Gastroesophageal sphincter (tissue), 4 donors: Measurements from ENCODE around the gene VTI1A. TPM values are rescaled to one million over a fixed set of nuclear protein-coding genes. Genes with fewer than 3 reads are reported as not detected.

Experiments used
- ATAC-seq: fragments of 150-250 bp; one replicate; pipeline ENCODE4 v1.9.1; 2016; ENCODE audit warnings: mild to moderate bottlenecking, moderate library complexity
- H3K27ac ChIP-seq, 4 donors: fragments of 200-600 bp; sonication (generic) in 3 of 4; 1 replicate in 3 of 4; 2 replicates in 1 of 4; pipeline ENCODE4 v1.5.1; 2016 to 2019
- H3K27me3 ChIP-seq: fragments of 200-600 bp; sonication (generic); one replicate; pipeline ENCODE4 v1.5.1; 2019
- H3K36me3 ChIP-seq, 2 donors: fragments of 200-600 bp; sonication (generic); one replicate each; pipeline ENCODE4 v1.5.1; 2019; ENCODE audit warnings: control low read depth in 1 of 2
- H3K4me1 ChIP-seq, 3 donors: fragments of 200-600 bp; sonication (generic); 1 replicate in 2 of 3; 2 replicates in 1 of 3; pipeline ENCODE4 v1.5.1; 2016 to 2019; ENCODE audit warnings: control low read depth in 2 of 3
- H3K4me3 ChIP-seq, 2 donors: fragments of 200-600 bp; sonication (generic); one replicate each; pipeline ENCODE4 v1.5.1; 2019; ENCODE audit warnings: mild to moderate bottlenecking in 1 of 2, moderate library complexity in 1 of 2
- H3K9me3 ChIP-seq, 3 donors: fragments of 200-600 bp; sonication (generic); one replicate each; pipeline ENCODE4 v1.5.1; 2017 to 2019; ENCODE audit warnings: control low read depth in 2 of 3
- EP300 ChIP-seq: sonication (generic); formaldehyde crosslinking; IDR thresholded peaks from one replicate; pipeline ENCODE4 v1.6.1; 2017; ENCODE audit warnings: antibody characterized with exemption, mild to moderate bottlenecking
- POLR2A ChIP-seq, 2 donors: fragments of 450-650 bp; IDR thresholded peaks; one replicate each; pipeline ENCODE4 v1.6.1; 2017; ENCODE audit warnings: antibody characterized with exemption in 2 of 2, mild to moderate bottlenecking in 2 of 2, moderate library complexity in 1 of 2
- POLR2AphosphoS5 ChIP-seq: sonication (generic); formaldehyde crosslinking; IDR thresholded peaks from one replicate; pipeline ENCODE4 v1.6.1; 2017; ENCODE audit warnings: antibody characterized with exemption
- WGBS, 2 donors: methylation state at CpG; one replicate each; pipeline ENCODE4 v1.1.5; 2018; ENCODE audit warnings: low coverage in 1 of 2; 5-methylcytosine and 5-hydroxymethylcytosine counted together
- total RNA-seq, 4 donors: library from RNA; depleted of rRNA; stranded (reverse); fragments of >200 nt; gene quantifications; one replicate each; pipeline ENCODE4 v1.1.0, GENCODE V29; 2016
- TF ChIP-seq, protein P1 (sequence below), 4 experiments: fragments of 200-600 bp in 2 of 4; fragments of 450-650 bp in 2 of 4; sonication (generic) in 1 of 4; IDR thresholded peaks; one replicate each; pipeline ENCODE4 v1.5.1; 2017 to 2019; ENCODE audit warnings: antibody characterized with exemption in 4 of 4, mild to moderate bottlenecking in 2 of 4, moderate library complexity in 2 of 4

VTI1A gene
- total RNA-seq, 4 donors from 2014 or later: 19.6 to 81.9 (median 43.1) TPM

GRCh38 chr10:112558476-112559142 lies 111.6 kb downstream of the VTI1A start:
- H3K4me3 ChIP-seq: no peak overlapping the region
- TF ChIP-seq POLR2A (IDR thresholded peaks at IDR 0.05): no peak
- no peak for TF ChIP-seq POLR2AphosphoS5
- no peak for TF ChIP-seq EP300
- TF ChIP-seq, protein P1, sequence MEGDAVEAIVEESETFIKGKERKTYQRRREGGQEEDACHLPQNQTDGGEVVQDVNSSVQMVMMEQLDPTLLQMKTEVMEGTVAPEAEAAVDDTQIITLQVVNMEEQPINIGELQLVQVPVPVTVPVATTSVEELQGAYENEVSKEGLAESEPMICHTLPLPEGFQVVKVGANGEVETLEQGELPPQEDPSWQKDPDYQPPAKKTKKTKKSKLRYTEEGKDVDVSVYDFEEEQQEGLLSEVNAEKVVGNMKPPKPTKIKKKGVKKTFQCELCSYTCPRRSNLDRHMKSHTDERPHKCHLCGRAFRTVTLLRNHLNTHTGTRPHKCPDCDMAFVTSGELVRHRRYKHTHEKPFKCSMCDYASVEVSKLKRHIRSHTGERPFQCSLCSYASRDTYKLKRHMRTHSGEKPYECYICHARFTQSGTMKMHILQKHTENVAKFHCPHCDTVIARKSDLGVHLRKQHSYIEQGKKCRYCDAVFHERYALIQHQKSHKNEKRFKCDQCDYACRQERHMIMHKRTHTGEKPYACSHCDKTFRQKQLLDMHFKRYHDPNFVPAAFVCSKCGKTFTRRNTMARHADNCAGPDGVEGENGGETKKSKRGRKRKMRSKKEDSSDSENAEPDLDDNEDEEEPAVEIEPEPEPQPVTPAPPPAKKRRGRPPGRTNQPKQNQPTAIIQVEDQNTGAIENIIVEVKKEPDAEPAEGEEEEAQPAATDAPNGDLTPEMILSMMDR (IDR thresholded peaks at IDR 0.05): no peak
- 88 to 97% methylated on average over 4 of the region's 4 CpGs for WGBS, 2 donors
- ATAC-seq: no peak
- H3K4me1 ChIP-seq: no peaks in the 10 kb centered on the region
- no peaks in the 10 kb centered on the region for H3K9me3 ChIP-seq
- H3K27me3 ChIP-seq: no peaks in the 10 kb centered on the region
- H3K27ac ChIP-seq: no peak overlapping the region
- no peaks in the 10 kb centered on the region for H3K36me3 ChIP-seq

GRCh38 chr10:112559349-112559748 lies 112.3 kb downstream of the VTI1A start:
- 91 to 94% methylated on average over 2 to 4 of the region's 4 CpGs for WGBS, 2 donors
- Histone ChIP-seq H3K4me3 (no peak overlapping the region), H3K36me3 (no peaks in the 10 kb centered on the region), H3K27ac (no peak overlapping the region), H3K9me3 (no peaks in the 10 kb centered on the region), H3K4me1 (no peaks in the 10 kb centered on the region), H3K27me3 (no peaks in the 10 kb centered on the region)
- TF ChIP-seq POLR2AphosphoS5 (no peak), EP300 (no peak), POLR2A (IDR thresholded peaks at IDR 0.05) (no peak)
- TF ChIP-seq, protein P1 (IDR thresholded peaks at IDR 0.05): no peak
- no peak for ATAC-seq

- Histone ChIP-seq H3K9me3 (no peaks in the 10 kb centered on the region), H3K4me1 (no peaks in the 10 kb centered on the region), H3K36me3 (no peaks in the 10 kb centered on the region), H3K27ac (no peak overlapping the region), H3K4me3 (no peak overlapping the region), H3K27me3 (no peaks in the 10 kb centered on the region)
- TF ChIP-seq EP300 (no peak), POLR2A (IDR thresholded peaks at IDR 0.05) (no peak), POLR2AphosphoS5 (no peak)
- TF ChIP-seq, protein P1 (IDR thresholded peaks at IDR 0.05): no peak
- 79 to 86% methylated on average over 3 of the region's 3 CpGs for WGBS, 2 donors
- no peak for ATAC-seq
These were observed 115.1 kb downstream of the VTI1A start for GRCh38 chr10:112562122-112562521.

GRCh38 chr10:112562809-112563663 lies 116.0 kb downstream of the VTI1A start:
- Histone ChIP-seq H3K9me3 (no peaks in the 10 kb centered on the region), H3K4me3 (no peak overlapping the region), H3K27ac (no peak overlapping the region), H3K4me1 (no peaks in the 10 kb centered on the region), H3K27me3 (no peaks in the 10 kb centered on the region), H3K36me3 (no peaks in the 10 kb centered on the region)
- no peak for TF ChIP-seq EP300
- TF ChIP-seq, protein P1 (IDR thresholded peaks at IDR 0.05): no peak
- TF ChIP-seq POLR2A (IDR thresholded peaks at IDR 0.05): no peak
- TF ChIP-seq POLR2AphosphoS5: no peak
- no peak for ATAC-seq
- WGBS, 2 donors: 89 to 92% methylated on average over 11 to 16 of the region's 16 CpGs
